Measurements from ENCODE around the gene SMARCD3.

Gene SMARCD3

GRCh38 chr7:151238190-151238810 is 10.2 kb downstream of the SMARCD3 start:
- DNase-seq (ENCODE audit: low read depth in 4 of 4, low spot score in 1 of 4), result no peak

GRCh38 chr7:151237244-151238189 is 11.0 kb downstream of the SMARCD3 start:
- DNase-seq (ENCODE audit: low read depth in 4 of 4, low spot score in 1 of 4), result no peak

GRCh38 chr7:151236406-151236805 is 12.1 kb downstream of the SMARCD3 start:
- DNase-seq (ENCODE audit: low read depth in 4 of 4, low spot score in 1 of 4), result no peak

GRCh38 chr7:151235091-151235787 is 13.3 kb downstream of the SMARCD3 start:
- no peak for DNase-seq (ENCODE audit: low read depth in 4 of 4, low spot score in 1 of 4)

- no peak for DNase-seq (ENCODE audit: low read depth in 4 of 4, low spot score in 1 of 4)
Observed at GRCh38 chr7:151233804-151234203, 14.7 kb downstream of the SMARCD3 start.

GRCh38 chr7:151232917-151233701 is 15.4 kb downstream of the SMARCD3 start:
- peak; percentile 38 to 71 (median 66) for DNase-seq (ENCODE audit: low read depth in 4 of 4, low spot score in 1 of 4)

- DNase-seq (ENCODE audit: low read depth in 4 of 4, low spot score in 1 of 4), result peak; percentile 71 to 87 (median 79)
Observed at GRCh38 chr7:151232091-151232916, 16.2 kb downstream of the SMARCD3 start, which contains the start of gene CHPF2. TSS of gene CHPF2 (plus strand) at chr7:151232483. CDS start at chr7:151234012, 1,529 bp downstream.

GRCh38 chr7:151231080-151231479 is 17.4 kb downstream of the SMARCD3 start:
- DNase-seq (ENCODE audit: low read depth in 4 of 4, low spot score in 1 of 4), result no peak

GRCh38 chr7:151229249-151229648 is 19.2 kb downstream of the SMARCD3 start:
- DNase-seq (ENCODE audit: low read depth in 4 of 4, low spot score in 1 of 4), result no peak

- no peak for DNase-seq (ENCODE audit: low read depth in 4 of 4, low spot score in 1 of 4)
Observed at GRCh38 chr7:151228024-151228866, 20.2 kb downstream of the SMARCD3 start.

GRCh38 chr7:151226875-151227782 is 21.4 kb downstream of the SMARCD3 start, which contains the start of gene ABCF2:
TSS of gene ABCF2 (minus strand) at chr7:151227205. CDS start at chr7:151226458, 747 bp downstream.
- DNase-seq (ENCODE audit: low read depth in 4 of 4, low spot score in 1 of 4), result peak; percentile 95 to 98 (median 98)

GRCh38 chr7:151226560-151226874 is 22.0 kb downstream of the SMARCD3 start:
- DNase-seq (ENCODE audit: low read depth in 4 of 4, low spot score in 1 of 4), result no peak

GRCh38 chr7:151225948-151226510 is 22.5 kb downstream of the SMARCD3 start:
- no peak for DNase-seq (ENCODE audit: low read depth in 4 of 4, low spot score in 1 of 4)

- DNase-seq (ENCODE audit: low read depth in 4 of 4, low spot score in 1 of 4), result no peak
Observed at GRCh38 chr7:151223728-151224127, 24.8 kb downstream of the SMARCD3 start.

- DNase-seq (ENCODE audit: low read depth in 4 of 4, low spot score in 1 of 4), result no peak
Observed at GRCh38 chr7:151218170-151218569, 30.3 kb downstream of the SMARCD3 start.

GRCh38 chr7:151215396-151215795 is 33.1 kb downstream of the SMARCD3 start:
- no peak for DNase-seq (ENCODE audit: low read depth in 4 of 4, low spot score in 1 of 4)

- DNase-seq (ENCODE audit: low read depth in 4 of 4, low spot score in 1 of 4), result no peak
Observed at GRCh38 chr7:151213826-151214225, 34.7 kb downstream of the SMARCD3 start.

GRCh38 chr7:151212626-151213025 is 35.9 kb downstream of the SMARCD3 start:
- DNase-seq (ENCODE audit: low read depth in 4 of 4, low spot score in 1 of 4), result no peak
